ENCODE results near the gene EDRF1.
A peak's percentile ranks its signal among the peaks of the same experiment; 100 is the strongest.

Gene EDRF1

GRCh38 chr10:125742465-125742864, 23.0 kb downstream of the EDRF1 start:
- no peak overlapping the region for H3K4me3 ChIP-seq (ENCODE audit: control insufficient read depth, low read depth, low read length)
- no peak for DNase-seq (ENCODE audit: low read depth)
- TF ChIP-seq, protein P1, sequence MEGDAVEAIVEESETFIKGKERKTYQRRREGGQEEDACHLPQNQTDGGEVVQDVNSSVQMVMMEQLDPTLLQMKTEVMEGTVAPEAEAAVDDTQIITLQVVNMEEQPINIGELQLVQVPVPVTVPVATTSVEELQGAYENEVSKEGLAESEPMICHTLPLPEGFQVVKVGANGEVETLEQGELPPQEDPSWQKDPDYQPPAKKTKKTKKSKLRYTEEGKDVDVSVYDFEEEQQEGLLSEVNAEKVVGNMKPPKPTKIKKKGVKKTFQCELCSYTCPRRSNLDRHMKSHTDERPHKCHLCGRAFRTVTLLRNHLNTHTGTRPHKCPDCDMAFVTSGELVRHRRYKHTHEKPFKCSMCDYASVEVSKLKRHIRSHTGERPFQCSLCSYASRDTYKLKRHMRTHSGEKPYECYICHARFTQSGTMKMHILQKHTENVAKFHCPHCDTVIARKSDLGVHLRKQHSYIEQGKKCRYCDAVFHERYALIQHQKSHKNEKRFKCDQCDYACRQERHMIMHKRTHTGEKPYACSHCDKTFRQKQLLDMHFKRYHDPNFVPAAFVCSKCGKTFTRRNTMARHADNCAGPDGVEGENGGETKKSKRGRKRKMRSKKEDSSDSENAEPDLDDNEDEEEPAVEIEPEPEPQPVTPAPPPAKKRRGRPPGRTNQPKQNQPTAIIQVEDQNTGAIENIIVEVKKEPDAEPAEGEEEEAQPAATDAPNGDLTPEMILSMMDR (IDR thresholded peaks at IDR 0.05; ENCODE audit: control insufficient read depth, insufficient read depth, low read depth, low read length, missing control alignments) = peak; percentile 12

GRCh38 chr10:125744909-125745308, 25.4 kb downstream of the EDRF1 start:
- no peak for DNase-seq (ENCODE audit: low read depth)
- TF ChIP-seq, protein P1 (IDR thresholded peaks at IDR 0.05; ENCODE audit: control insufficient read depth, insufficient read depth, low read depth, low read length, missing control alignments) = no peak
- no peak overlapping the region for H3K4me3 ChIP-seq (ENCODE audit: control insufficient read depth, low read depth, low read length)

DNA sequence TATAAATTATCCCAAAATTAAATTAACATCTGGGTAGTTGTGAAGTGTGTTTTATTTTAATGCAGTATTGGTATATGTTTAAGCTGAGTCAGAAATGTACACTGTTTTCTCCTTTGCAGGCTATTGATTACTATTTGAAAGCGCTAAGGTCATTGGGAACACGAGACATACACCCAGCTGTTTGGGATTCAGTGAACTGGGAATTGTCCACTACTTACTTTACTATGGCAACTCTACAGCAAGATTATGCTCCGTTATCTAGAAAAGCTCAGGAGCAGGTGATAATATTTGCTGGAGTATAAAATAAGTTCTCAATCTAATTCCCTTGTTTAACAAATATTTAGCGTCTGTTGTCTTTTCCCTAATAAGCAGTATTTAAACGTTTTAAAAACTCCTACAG, 27.9 kb downstream of the EDRF1 start:
- TF ChIP-seq, protein P1 (IDR thresholded peaks at IDR 0.05; ENCODE audit: control insufficient read depth, insufficient read depth, low read depth, low read length, missing control alignments) = no peak
- no peak overlapping the region for H3K4me3 ChIP-seq (ENCODE audit: control insufficient read depth, low read depth, low read length)
- DNase-seq (ENCODE audit: low read depth) = no peak

GRCh38 chr10:125756196-125756595, 36.7 kb downstream of the EDRF1 start:
- no peak for DNase-seq (ENCODE audit: low read depth)
- TF ChIP-seq, protein P1 (IDR thresholded peaks at IDR 0.05; ENCODE audit: control insufficient read depth, insufficient read depth, low read depth, low read length, missing control alignments) = no peak

DNA sequence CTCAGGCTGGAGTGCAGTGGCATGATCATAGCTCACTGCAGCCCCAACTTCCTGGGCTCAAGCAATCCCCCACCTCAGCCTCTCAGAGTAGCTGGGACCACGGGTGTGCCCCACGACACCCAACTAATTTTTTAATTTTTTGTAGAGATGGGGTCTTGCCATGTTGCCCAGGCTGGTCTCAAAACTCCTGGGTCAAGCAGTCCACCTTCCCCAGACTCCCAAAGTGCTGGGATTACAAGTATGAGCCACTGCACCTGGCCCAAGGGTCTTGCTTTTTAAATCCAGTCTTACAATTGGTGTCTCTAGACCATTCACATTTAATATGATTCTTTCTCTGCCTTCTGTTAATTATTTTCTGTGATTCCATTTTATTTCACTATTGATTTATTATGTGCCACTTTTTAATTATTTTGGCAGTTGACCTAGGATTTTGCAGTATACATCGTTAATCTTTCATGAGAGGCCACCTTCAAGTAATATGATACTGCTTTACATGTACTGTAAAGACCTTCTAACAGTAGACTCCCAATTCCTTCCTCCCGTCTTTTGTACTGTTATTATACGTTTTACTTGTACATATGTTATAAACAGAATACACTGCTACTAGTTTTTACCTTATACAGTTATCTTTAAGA, 37.5 kb downstream of the EDRF1 start:
- no peak for DNase-seq (ENCODE audit: low read depth)
- no peak overlapping the region for H3K4me3 ChIP-seq (ENCODE audit: control insufficient read depth, low read depth, low read length)
- TF ChIP-seq, protein P1 (IDR thresholded peaks at IDR 0.05; ENCODE audit: control insufficient read depth, insufficient read depth, low read depth, low read length, missing control alignments) = no peak

More at GRCh38 chr10:125756196-125756595, 36.7 kb downstream of the EDRF1 start:
- no peak overlapping the region for H3K4me3 ChIP-seq (ENCODE audit: control insufficient read depth, low read depth, low read length)

- no peak overlapping the region for H3K4me3 ChIP-seq (ENCODE audit: control insufficient read depth, low read depth, low read length)
- TF ChIP-seq, protein P1 (IDR thresholded peaks at IDR 0.05; ENCODE audit: control insufficient read depth, insufficient read depth, low read depth, low read length, missing control alignments) = no peak
- DNase-seq (ENCODE audit: low read depth) = no peak
These were observed 38.2 kb downstream of the EDRF1 start for GRCh38 chr10:125757742-125758141.

All from AG09309 (cell line).